Body of pancreas (tissue), 4 donors: Measurements from ENCODE around the gene EHMT1. TPM values are rescaled to one million over a fixed set of nuclear protein-coding genes. Genes with fewer than 3 reads are reported as not detected.
"Not testable (repeated sequence)": the region's sequence is repeated elsewhere in the genome, so short reads cannot be mapped to it uniquely, and the experiment has no call there.

Experiments
- ATAC-seq: fragments of 150-250 bp; one replicate; pipeline ENCODE4 v1.9.1; 2016
- DNase-seq, 4 donors: peaks; one replicate each; pipeline ENCODE4 v3.0.0-alpha.2; 2019
- H3K27ac ChIP-seq, 4 donors: fragments of 200-600 bp; sonication (generic); 1 replicate in 3 of 4; 2 replicates in 1 of 4; pipeline versions ENCODE4 v1.5.1 to v1.6.1; 2016 to 2019; ENCODE audit warnings: mild to moderate bottlenecking in 1 of 4, mixed read lengths in 1 of 4, moderate library complexity in 1 of 4
- H3K27me3 ChIP-seq, 2 donors: fragments of 200-600 bp; sonication (generic); one replicate each; pipeline ENCODE4 v1.6.0; 2016; ENCODE audit warnings: mild to moderate bottlenecking in 1 of 2
- H3K36me3 ChIP-seq, 2 donors: fragments of 200-600 bp; sonication (generic); replicated peaks in 1 of 2; 2 replicates each; pipeline ENCODE4 v1.5.1; 2016; ENCODE audit warnings: low read depth in 2 of 2; ENCODE audit not compliant: insufficient read depth in 1 of 2
- H3K4me1 ChIP-seq: fragments of 200-600 bp; sonication (generic); one replicate; pipeline ENCODE4 v1.6.0; 2016
- H3K4me3 ChIP-seq, 2 donors: fragments of 200-600 bp; sonication (generic); 1 replicate in 1 of 2; 2 replicates in 1 of 2; pipeline ENCODE4 v1.5.1; 2016 to 2019
- H3K9me3 ChIP-seq, 3 donors: fragments of 200-600 bp; sonication (generic); 1 replicate in 2 of 3; 2 replicates in 1 of 3; pipeline ENCODE4 v1.5.1; 2016
- CTCF ChIP-seq, 7 experiments: fragments of 450-650 bp in 4 of 7; fragments of 200-600 bp in 3 of 7; sonication (generic) in 3 of 7; IDR thresholded peaks; one replicate each; pipeline ENCODE4 v1.5.1; 2016 to 2019; ENCODE audit warnings: antibody characterized with exemption in 7 of 7
- POLR2A ChIP-seq, 3 donors: fragments of 450-650 bp; IDR thresholded peaks; one replicate each; pipeline ENCODE4 v1.6.1; 2016; ENCODE audit warnings: antibody characterized with exemption in 3 of 3, mild to moderate bottlenecking in 2 of 3
- WGBS, 2 donors: methylation state at CpG; one replicate each; pipeline ENCODE4 v1.1.5; 2017; 5-methylcytosine and 5-hydroxymethylcytosine counted together
- intact Hi-C: fragments of 100-400 bp; cut with DNase I; formaldehyde crosslinking; loops from one replicate; pipeline ENCODE4 v1.15.1; 2023
- total RNA-seq, 2 donors: library from RNA; depleted of rRNA; stranded (reverse); fragments of >200 nt; gene quantifications; one replicate each; pipeline ENCODE4 v1.1.0, GENCODE V29; 2016

The EHMT1 gene
- total RNA-seq, 2 donors from 2014 or later: 41.0 to 65.9 TPM

GRCh38 chr9:137723783-137724445, 105.1 kb downstream of the EHMT1 start:
- DNase-seq (no peak), ATAC-seq (no peak)
- Histone ChIP-seq H3K4me1 (no peaks in the 10 kb centered on the region), H3K36me3 (peaks cover 0 to 3% of the 10 kb centered on the region in 2 donors), H3K4me3 (no peak overlapping the region), H3K27me3 (no peaks in the 10 kb centered on the region), H3K9me3 (no peaks in the 10 kb centered on the region), H3K27ac (no peak overlapping the region)
- intact Hi-C loops: no loop called here
- TF ChIP-seq POLR2A (IDR thresholded peaks at IDR 0.05) (no peak), CTCF (IDR thresholded peaks at IDR 0.05) (no peak)
- 86 to 90% methylated on average over 8 to 15 of the region's 15 CpGs for WGBS, 2 donors

GRCh38 chr9:137724818-137725240, 106.0 kb downstream of the EHMT1 start:
- TF ChIP-seq POLR2A (IDR thresholded peaks at IDR 0.05) (no peak), CTCF (IDR thresholded peaks at IDR 0.05) (no peak)
- H3K9me3 ChIP-seq: no peaks in the 10 kb centered on the region
- intact Hi-C loops: no loop called here
- no peak for DNase-seq
- no peak for ATAC-seq
- H3K27ac ChIP-seq: no peak overlapping the region
- no peaks in the 10 kb centered on the region for H3K4me1 ChIP-seq
- peaks cover 0 to 3% of the 10 kb centered on the region in 2 donors for H3K36me3 ChIP-seq
- H3K27me3 ChIP-seq: no peaks in the 10 kb centered on the region
- no peak overlapping the region for H3K4me3 ChIP-seq
- WGBS, 2 donors: 94 to 96% methylated on average over 24 of the region's 24 CpGs

- H3K4me1 ChIP-seq: no peaks in the 10 kb centered on the region
- no peak overlapping the region for H3K4me3 ChIP-seq
- H3K27ac ChIP-seq: no peak overlapping the region
- H3K27me3 ChIP-seq: no peaks in the 10 kb centered on the region
- no peaks in the 10 kb centered on the region for H3K9me3 ChIP-seq
- no peaks in the 10 kb centered on the region for H3K36me3 ChIP-seq
- 94 to 96% methylated on average over 10 of the region's 10 CpGs for WGBS, 2 donors
- DNase-seq (no peak), ATAC-seq (no peak)
- intact Hi-C loops: no loop called here
- TF ChIP-seq CTCF (IDR thresholded peaks at IDR 0.05) (no peak), POLR2A (IDR thresholded peaks at IDR 0.05) (no peak)
These were observed 106.8 kb downstream of the EHMT1 start for GRCh38 chr9:137725598-137725997.

GRCh38 chr9:137726336-137726735, 107.5 kb downstream of the EHMT1 start:
- WGBS, 2 donors: 97 to 99% methylated on average over 9 to 10 of the region's 19 CpGs
- H3K4me1 ChIP-seq, H3K4me3 ChIP-seq, DNase-seq, intact Hi-C loops, ATAC-seq, H3K36me3 ChIP-seq, H3K27me3 ChIP-seq, H3K9me3 ChIP-seq, H3K27ac ChIP-seq: not testable (repeated sequence)

- 98 to 100% methylated on average over 2 of the region's 2 CpGs for WGBS, 2 donors
- H3K27ac ChIP-seq: no peak overlapping the region
- DNase-seq (no peak), ATAC-seq (no peak)
- intact Hi-C loops: no loop called here
- H3K27me3 ChIP-seq: no peaks in the 10 kb centered on the region
- no peak overlapping the region for H3K4me3 ChIP-seq
- H3K36me3 ChIP-seq: no peaks in the 10 kb centered on the region
- H3K4me1 ChIP-seq: no peaks in the 10 kb centered on the region
- TF ChIP-seq POLR2A (IDR thresholded peaks at IDR 0.05) (no peak), CTCF (IDR thresholded peaks at IDR 0.05) (no peak)
- no peaks in the 10 kb centered on the region for H3K9me3 ChIP-seq
These were observed 108.0 kb downstream of the EHMT1 start for GRCh38 chr9:137726764-137727163.
